Fibroblast of skin of back (primary cell): ENCODE data around the gene SRXN1.

Experiments used
- DNase-seq: peaks from one replicate; pipeline ENCODE4 v3.0.0-alpha.2; 2013

The SRXN1 gene

DNA sequence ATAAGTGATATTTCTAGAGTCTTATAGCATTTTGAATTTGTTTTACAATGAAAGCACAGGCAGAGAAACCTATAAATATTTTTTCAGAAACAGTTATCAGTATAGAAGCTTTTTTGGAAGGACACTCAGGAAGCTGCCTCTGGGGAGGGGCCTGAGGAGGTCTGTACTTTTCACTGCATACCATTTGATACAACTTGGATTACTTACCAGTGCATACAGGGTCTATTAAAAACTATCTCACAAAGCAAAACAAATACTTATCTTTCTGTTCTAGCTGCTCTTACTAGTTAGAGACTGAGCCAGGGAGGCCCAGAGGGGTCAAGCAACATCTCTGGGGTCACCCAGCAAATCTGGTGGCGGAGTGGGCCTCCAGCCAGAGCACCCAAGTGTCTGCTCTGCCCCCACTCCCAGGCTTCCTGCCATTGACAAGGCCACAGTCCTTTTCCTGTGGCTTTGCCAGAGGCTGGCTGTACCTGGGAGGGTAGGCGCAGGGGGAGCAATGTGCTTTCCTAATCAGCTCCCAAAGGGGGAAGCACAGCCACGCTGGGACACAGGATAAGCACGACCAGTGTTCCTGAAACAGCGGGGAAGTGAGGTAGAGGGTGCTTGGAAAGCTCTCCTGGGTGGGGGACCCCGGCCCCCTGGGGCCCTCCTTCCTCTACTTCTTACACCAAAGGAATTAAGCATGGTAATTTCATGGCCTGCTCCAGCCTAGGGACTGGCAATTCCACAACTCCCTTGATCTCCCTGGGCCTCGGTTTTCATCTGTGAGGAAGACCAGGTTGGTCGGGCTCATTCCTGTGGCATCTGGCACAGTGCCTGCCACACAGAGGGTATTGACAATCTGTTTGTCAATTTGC lies 50.7 kb downstream of the SRXN1 start:
- no peak for DNase-seq

DNA sequence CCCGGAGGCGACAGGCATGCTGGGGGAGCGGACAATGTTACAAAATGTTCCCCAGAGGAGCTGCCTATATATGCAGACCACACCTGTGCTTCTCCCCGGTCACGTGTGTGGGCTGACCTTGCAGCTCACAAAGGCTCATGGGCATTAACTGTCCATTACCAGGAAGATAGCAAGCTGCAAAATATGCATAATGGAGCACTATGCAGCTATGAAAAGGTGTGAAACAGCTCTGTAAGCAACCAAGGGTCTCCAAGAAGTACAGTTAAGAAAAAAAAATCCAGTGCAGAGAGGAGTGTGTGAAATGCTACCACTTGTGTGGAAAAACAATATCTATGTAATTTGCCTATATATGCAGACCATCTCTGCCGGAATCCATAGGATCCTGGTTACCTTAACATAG lies 52.3 kb downstream of the SRXN1 start:
- DNase-seq = no peak

DNA sequence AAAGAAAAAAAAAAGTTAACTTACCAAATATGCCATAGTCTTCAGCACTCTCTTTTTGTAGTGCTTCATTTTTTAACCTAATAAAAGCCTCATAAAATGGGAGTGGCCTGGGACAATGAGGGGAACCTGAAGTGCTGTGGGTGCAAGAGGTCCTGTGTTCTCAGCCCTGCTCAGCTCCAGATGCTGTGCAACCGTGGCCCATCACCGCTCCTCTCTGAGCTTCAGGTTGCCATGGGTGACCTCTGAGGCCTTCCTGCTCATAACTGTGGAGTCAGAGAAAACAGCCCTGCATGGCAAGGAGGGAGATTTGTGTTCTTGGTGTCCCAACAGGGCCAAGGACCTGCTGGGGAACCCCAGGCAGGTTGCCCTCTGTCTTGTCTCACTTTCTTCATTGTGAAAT lies 52.9 kb downstream of the SRXN1 start:
- no peak for DNase-seq

DNA sequence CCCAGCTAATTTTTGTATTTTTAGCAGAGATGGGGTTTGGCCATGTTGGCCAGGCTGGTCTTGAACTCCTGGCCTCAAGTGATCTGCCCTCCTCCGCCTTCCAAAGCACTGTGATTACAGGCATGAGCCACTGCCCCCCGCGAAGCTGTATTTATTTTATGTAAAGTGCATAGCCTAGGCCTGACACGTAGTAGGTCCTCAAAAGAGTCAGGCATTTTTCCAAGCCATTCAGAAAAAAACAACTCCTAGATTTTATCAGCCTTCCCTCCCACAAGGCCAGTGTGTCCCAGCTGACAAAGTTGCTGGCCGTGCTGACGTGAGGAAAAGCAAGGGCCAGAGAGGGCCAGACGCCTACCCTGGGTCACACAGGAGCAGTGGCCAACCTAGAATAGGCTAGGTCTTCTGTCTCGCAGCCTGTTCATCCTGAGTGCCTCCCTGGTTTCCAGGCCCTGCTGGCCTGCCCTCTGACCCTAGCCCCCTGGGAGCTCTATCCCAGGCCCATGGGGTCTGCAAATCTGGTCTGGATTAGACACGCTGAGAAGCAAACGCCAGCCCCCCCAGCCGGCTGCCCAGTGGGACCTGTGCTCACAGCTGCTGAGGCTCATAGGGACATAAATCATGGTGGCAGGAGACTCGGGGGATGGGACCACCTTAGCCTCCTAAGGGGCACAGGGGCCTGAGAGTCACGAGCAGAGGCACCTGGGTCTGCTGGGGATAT lies 54.7 kb downstream of the SRXN1 start:
- no peak for DNase-seq

DNA sequence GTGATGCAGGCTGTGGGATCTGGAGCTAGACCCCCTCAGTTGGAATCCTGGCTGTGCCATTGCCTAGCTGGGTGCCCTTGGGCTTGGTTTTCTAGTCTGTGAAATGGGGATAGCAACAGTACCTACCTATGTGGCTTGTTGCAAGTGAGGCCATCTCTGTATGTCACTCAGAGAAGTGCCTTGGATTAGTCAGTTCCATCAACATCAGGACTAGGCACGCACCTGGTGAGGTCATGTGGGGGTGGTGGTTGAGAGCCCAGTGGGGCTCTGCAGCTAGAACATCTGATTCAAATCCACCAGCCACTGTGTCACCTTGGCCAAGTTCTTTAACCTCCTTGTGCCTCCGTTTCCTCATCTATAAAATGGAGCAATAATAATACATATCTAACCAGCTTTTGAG lies 55.4 kb downstream of the SRXN1 start:
- DNase-seq = no peak
